ENCODE measurements around the gene GATA1.
"Not testable (repeated sequence)": the region's sequence is repeated elsewhere in the genome, so short reads cannot be mapped to it uniquely, and the experiment has no call there.

Gene GATA1

GRCh38 chrX:48814722-48815121, 28.3 kb downstream of the GATA1 start:
- DNase-seq (ENCODE audit: low read depth) = no peak

- DNase-seq (ENCODE audit: low read depth) = no peak
Measured at GRCh38 chrX:48815266-48815665, 28.9 kb downstream of the GATA1 start.

- DNase-seq (ENCODE audit: low read depth) = no peak
Measured at GRCh38 chrX:48816014-48816810, 29.8 kb downstream of the GATA1 start.

- DNase-seq (ENCODE audit: low read depth) = no peak
Measured at GRCh38 chrX:48818098-48818497, 31.7 kb downstream of the GATA1 start.

GRCh38 chrX:48818866-48819265, 32.5 kb downstream of the GATA1 start:
- no peak for DNase-seq (ENCODE audit: low read depth)

- not testable (repeated sequence) for DNase-seq (ENCODE audit: low read depth)
Measured at GRCh38 chrX:48819394-48819793, 33.0 kb downstream of the GATA1 start.

- no peak for DNase-seq (ENCODE audit: low read depth)
Measured at GRCh38 chrX:48823053-48823452, 36.7 kb downstream of the GATA1 start.

- DNase-seq (ENCODE audit: low read depth) = no peak
Measured at GRCh38 chrX:48824066-48824465, 37.7 kb downstream of the GATA1 start.

- DNase-seq (ENCODE audit: low read depth) = no peak
Measured at GRCh38 chrX:48826135-48826875, 39.9 kb downstream of the GATA1 start, which contains the start of gene ERAS. Gene ERAS (plus strand): TSS chrX:48826513. CDS start chrX:48829124, 2,611 bp downstream.

- no peak for DNase-seq (ENCODE audit: low read depth)
Measured at GRCh38 chrX:48826876-48827653, 40.7 kb downstream of the GATA1 start.

- DNase-seq (ENCODE audit: low read depth) = no peak
Measured at GRCh38 chrX:48827654-48827968, 41.2 kb downstream of the GATA1 start.

- no peak for DNase-seq (ENCODE audit: low read depth)
Measured at GRCh38 chrX:48829016-48829735, 42.8 kb downstream of the GATA1 start.

- DNase-seq (ENCODE audit: low read depth) = no peak
Measured at GRCh38 chrX:48831136-48831908, 44.9 kb downstream of the GATA1 start.

- DNase-seq (ENCODE audit: low read depth) = no peak
Measured at GRCh38 chrX:48831909-48832291, 45.5 kb downstream of the GATA1 start.

GRCh38 chrX:48833542-48834138, 47.2 kb downstream of the GATA1 start:
- DNase-seq (ENCODE audit: low read depth) = no peak

GRCh38 chrX:48834383-48834709, 48.0 kb downstream of the GATA1 start:
- DNase-seq (ENCODE audit: low read depth) = no peak

GRCh38 chrX:48835524-48836329, 49.3 kb downstream of the GATA1 start, which contains the start of gene PCSK1N:
Gene PCSK1N (minus strand): TSS chrX:48835610. CDS start chrX:48835532, 78 bp downstream.
- no peak for DNase-seq (ENCODE audit: low read depth)

- no peak for DNase-seq (ENCODE audit: low read depth)
Measured at GRCh38 chrX:48839686-48840085, 53.3 kb downstream of the GATA1 start.

Measured in activated gamma-delta T cell treated with anti-CD3 and anti-CD28 coated beads, Interleukin-2, amount 50 U/mL, for 16 hours (primary cell).